ENCODE measurements around the gene ROBO1.

Gene ROBO1

GRCh38 chr3:78999139-78999538 is 768.7 kb downstream of the ROBO1 start:
- Histone ChIP-seq H3K9me3 (ENCODE audit: insufficient read depth, low read depth, low read length) (no peaks in the 10 kb centered on the region), H3K27me3 (ENCODE audit: insufficient read depth, low read length) (no peaks in the 10 kb centered on the region), H3K4me1 (ENCODE audit: insufficient read depth, low read length) (peaks cover 10% of the 10 kb centered on the region), H3K4me3 (ENCODE audit: low read length) (no peak overlapping the region), H3K9ac (ENCODE audit: low read depth, low read length) (no peak overlapping the region), H3K36me3 (ENCODE audit: insufficient read depth, low read depth, low read length) (no peaks in the 10 kb centered on the region), H3K27ac (ENCODE audit: low read length) (no peak overlapping the region)

GRCh38 chr3:78995087-78995486 is 772.7 kb downstream of the ROBO1 start:
- Histone ChIP-seq H3K27ac (ENCODE audit: low read length) (peak overlapping the region; percentile 62), H3K36me3 (ENCODE audit: insufficient read depth, low read depth, low read length) (no peaks in the 10 kb centered on the region), H3K27me3 (ENCODE audit: insufficient read depth, low read length) (no peaks in the 10 kb centered on the region), H3K9me3 (ENCODE audit: insufficient read depth, low read depth, low read length) (no peaks in the 10 kb centered on the region), H3K9ac (ENCODE audit: low read depth, low read length) (peak overlapping the region; percentile 67; the same call in 1 of the 2 replicates), H3K4me3 (ENCODE audit: low read length) (peak overlapping the region; percentile 64; the same call in 1 of the 2 replicates), H3K4me1 (ENCODE audit: insufficient read depth, low read length) (peaks cover 25% of the 10 kb centered on the region)

- peak overlapping the region; percentile 64 for H3K4me3 ChIP-seq (ENCODE audit: low read length)
- H3K4me1 ChIP-seq (ENCODE audit: insufficient read depth, low read length): peaks cover 25% of the 10 kb centered on the region
- no peaks in the 10 kb centered on the region for H3K36me3 ChIP-seq (ENCODE audit: insufficient read depth, low read depth, low read length)
- no peaks in the 10 kb centered on the region for H3K27me3 ChIP-seq (ENCODE audit: insufficient read depth, low read length)
- H3K9ac ChIP-seq (ENCODE audit: low read depth, low read length): peak overlapping the region; percentile 67; the same call in 1 of the 2 replicates
- no peaks in the 10 kb centered on the region for H3K9me3 ChIP-seq (ENCODE audit: insufficient read depth, low read depth, low read length)
- H3K27ac ChIP-seq (ENCODE audit: low read length): peak overlapping the region; percentile 62
Observed at GRCh38 chr3:78994174-78995027, 773.4 kb downstream of the ROBO1 start.

- Histone ChIP-seq H3K27ac (ENCODE audit: low read length) (no peak overlapping the region), H3K9me3 (ENCODE audit: insufficient read depth, low read depth, low read length) (no peaks in the 10 kb centered on the region), H3K4me3 (ENCODE audit: low read length) (no peak overlapping the region), H3K36me3 (ENCODE audit: insufficient read depth, low read depth, low read length) (no peaks in the 10 kb centered on the region), H3K9ac (ENCODE audit: low read depth, low read length) (no peak overlapping the region), H3K4me1 (ENCODE audit: insufficient read depth, low read length) (peaks cover 25% of the 10 kb centered on the region), H3K27me3 (ENCODE audit: insufficient read depth, low read length) (no peaks in the 10 kb centered on the region)
Observed at GRCh38 chr3:78993375-78993774, 774.4 kb downstream of the ROBO1 start.

GRCh38 chr3:78992830-78993229 is 775.0 kb downstream of the ROBO1 start:
- H3K9ac ChIP-seq (ENCODE audit: low read depth, low read length): 0 out of 2 replicates have a peak overlapping the region, but pooled peaks have one; percentile 4
- no peaks in the 10 kb centered on the region for H3K27me3 ChIP-seq (ENCODE audit: insufficient read depth, low read length)
- no peaks in the 10 kb centered on the region for H3K36me3 ChIP-seq (ENCODE audit: insufficient read depth, low read depth, low read length)
- H3K4me3 ChIP-seq (ENCODE audit: low read length): no peak overlapping the region
- H3K4me1 ChIP-seq (ENCODE audit: insufficient read depth, low read length): peaks cover 25% of the 10 kb centered on the region
- H3K9me3 ChIP-seq (ENCODE audit: insufficient read depth, low read depth, low read length): no peaks in the 10 kb centered on the region
- no peak overlapping the region for H3K27ac ChIP-seq (ENCODE audit: low read length)

- H3K27me3 ChIP-seq (ENCODE audit: insufficient read depth, low read length): no peaks in the 10 kb centered on the region
- H3K4me3 ChIP-seq (ENCODE audit: low read length): no peak overlapping the region
- no peak overlapping the region for H3K27ac ChIP-seq (ENCODE audit: low read length)
- no peaks in the 10 kb centered on the region for H3K36me3 ChIP-seq (ENCODE audit: insufficient read depth, low read depth, low read length)
- no peaks in the 10 kb centered on the region for H3K9me3 ChIP-seq (ENCODE audit: insufficient read depth, low read depth, low read length)
- 0 out of 2 replicates have a peak overlapping the region, but pooled peaks have one; percentile 4 for H3K9ac ChIP-seq (ENCODE audit: low read depth, low read length)
- peaks cover 25% of the 10 kb centered on the region for H3K4me1 ChIP-seq (ENCODE audit: insufficient read depth, low read length)
Observed at GRCh38 chr3:78992400-78992799, 775.4 kb downstream of the ROBO1 start.

- Histone ChIP-seq H3K9me3 (ENCODE audit: insufficient read depth, low read depth, low read length) (no peaks in the 10 kb centered on the region), H3K4me1 (ENCODE audit: insufficient read depth, low read length) (peaks cover 31% of the 10 kb centered on the region), H3K9ac (ENCODE audit: low read depth, low read length) (no peak overlapping the region), H3K4me3 (ENCODE audit: low read length) (no peak overlapping the region), H3K27me3 (ENCODE audit: insufficient read depth, low read length) (no peaks in the 10 kb centered on the region), H3K27ac (ENCODE audit: low read length) (no peak overlapping the region), H3K36me3 (ENCODE audit: insufficient read depth, low read depth, low read length) (no peaks in the 10 kb centered on the region)
Observed at GRCh38 chr3:78991656-78992055, 776.1 kb downstream of the ROBO1 start.

- Histone ChIP-seq H3K27me3 (ENCODE audit: insufficient read depth, low read length) (no peaks in the 10 kb centered on the region), H3K9ac (ENCODE audit: low read depth, low read length) (no peak overlapping the region), H3K36me3 (ENCODE audit: insufficient read depth, low read depth, low read length) (no peaks in the 10 kb centered on the region), H3K4me3 (ENCODE audit: low read length) (no peak overlapping the region), H3K27ac (ENCODE audit: low read length) (no peak overlapping the region), H3K9me3 (ENCODE audit: insufficient read depth, low read depth, low read length) (no peaks in the 10 kb centered on the region), H3K4me1 (ENCODE audit: insufficient read depth, low read length) (peaks cover 36% of the 10 kb centered on the region)
Observed at GRCh38 chr3:78990156-78990555, 777.6 kb downstream of the ROBO1 start.

- Histone ChIP-seq H3K27me3 (ENCODE audit: insufficient read depth, low read length) (no peaks in the 10 kb centered on the region), H3K27ac (ENCODE audit: low read length) (no peak overlapping the region), H3K9ac (ENCODE audit: low read depth, low read length) (no peak overlapping the region), H3K4me3 (ENCODE audit: low read length) (no peak overlapping the region), H3K36me3 (ENCODE audit: insufficient read depth, low read depth, low read length) (no peaks in the 10 kb centered on the region), H3K4me1 (ENCODE audit: insufficient read depth, low read length) (peaks cover 18% of the 10 kb centered on the region; the same call in 1 of the 2 replicates), H3K9me3 (ENCODE audit: insufficient read depth, low read depth, low read length) (no peaks in the 10 kb centered on the region)
Observed at GRCh38 chr3:78988324-78988723, 779.5 kb downstream of the ROBO1 start.

GRCh38 chr3:78986416-78987101 is 781.2 kb downstream of the ROBO1 start:
- Histone ChIP-seq H3K4me3 (ENCODE audit: low read length) (0 out of 2 replicates have a peak overlapping the region, but pooled peaks have one; percentile 8), H3K4me1 (ENCODE audit: insufficient read depth, low read length) (peaks cover 16% of the 10 kb centered on the region; the same call in 1 of the 2 replicates), H3K36me3 (ENCODE audit: insufficient read depth, low read depth, low read length) (no peaks in the 10 kb centered on the region), H3K9ac (ENCODE audit: low read depth, low read length) (no peak overlapping the region), H3K27ac (ENCODE audit: low read length) (no peak overlapping the region), H3K27me3 (ENCODE audit: insufficient read depth, low read length) (no peaks in the 10 kb centered on the region), H3K9me3 (ENCODE audit: insufficient read depth, low read depth, low read length) (no peaks in the 10 kb centered on the region)

- no peak overlapping the region for H3K27ac ChIP-seq (ENCODE audit: low read length)
- no peaks in the 10 kb centered on the region for H3K9me3 ChIP-seq (ENCODE audit: insufficient read depth, low read depth, low read length)
- no peak overlapping the region for H3K4me3 ChIP-seq (ENCODE audit: low read length)
- H3K27me3 ChIP-seq (ENCODE audit: insufficient read depth, low read length): no peaks in the 10 kb centered on the region
- H3K9ac ChIP-seq (ENCODE audit: low read depth, low read length): no peak overlapping the region
- H3K4me1 ChIP-seq (ENCODE audit: insufficient read depth, low read length): peaks cover 16% of the 10 kb centered on the region; the same call in 1 of the 2 replicates
- H3K36me3 ChIP-seq (ENCODE audit: insufficient read depth, low read depth, low read length): no peaks in the 10 kb centered on the region
Observed at GRCh38 chr3:78985981-78986380, 781.8 kb downstream of the ROBO1 start.
